ENCODE measurements around the gene USB1.

USB1 gene

DNA sequence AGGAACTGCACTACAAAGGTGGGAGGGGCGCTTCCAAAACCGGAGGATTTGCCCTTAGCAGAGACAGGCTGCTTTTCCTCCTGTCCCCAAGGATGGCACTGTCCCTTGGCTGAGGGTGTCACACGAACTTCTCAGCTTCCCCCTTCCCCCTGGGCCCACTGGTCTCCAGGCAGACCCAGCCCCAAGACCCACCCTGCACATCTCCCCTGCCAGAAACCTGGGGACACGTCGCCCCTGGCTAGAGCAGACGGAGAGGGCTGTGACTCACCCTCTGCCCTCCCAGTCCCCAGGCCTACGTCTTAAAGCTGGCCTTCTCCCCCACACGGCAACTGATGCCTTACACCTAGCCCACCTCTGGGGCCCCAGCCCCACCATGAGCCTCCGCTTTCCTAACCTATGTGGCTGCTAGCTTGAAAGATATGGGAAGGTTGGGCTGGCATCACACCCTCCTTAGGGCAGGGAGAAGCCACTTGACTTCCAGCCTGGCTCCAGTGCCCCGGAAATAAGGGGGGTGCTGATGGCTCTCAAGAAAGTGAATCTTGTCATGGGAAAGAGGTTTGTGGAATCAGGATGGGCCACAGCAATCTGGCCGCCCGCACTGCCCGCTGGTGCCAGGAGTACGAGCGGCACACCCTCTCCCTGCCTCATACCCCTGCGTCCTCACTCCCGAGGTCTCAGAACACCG lies 5.3 kb upstream of the USB1 start:
- TF ChIP-seq GATA2 (IDR thresholded peaks at IDR 0.05; ENCODE audit: low read depth, low read length), result no peak
- TF ChIP-seq GATA3 (IDR thresholded peaks at IDR 0.05; ENCODE audit: low read depth, low read length), result no peak

DNA sequence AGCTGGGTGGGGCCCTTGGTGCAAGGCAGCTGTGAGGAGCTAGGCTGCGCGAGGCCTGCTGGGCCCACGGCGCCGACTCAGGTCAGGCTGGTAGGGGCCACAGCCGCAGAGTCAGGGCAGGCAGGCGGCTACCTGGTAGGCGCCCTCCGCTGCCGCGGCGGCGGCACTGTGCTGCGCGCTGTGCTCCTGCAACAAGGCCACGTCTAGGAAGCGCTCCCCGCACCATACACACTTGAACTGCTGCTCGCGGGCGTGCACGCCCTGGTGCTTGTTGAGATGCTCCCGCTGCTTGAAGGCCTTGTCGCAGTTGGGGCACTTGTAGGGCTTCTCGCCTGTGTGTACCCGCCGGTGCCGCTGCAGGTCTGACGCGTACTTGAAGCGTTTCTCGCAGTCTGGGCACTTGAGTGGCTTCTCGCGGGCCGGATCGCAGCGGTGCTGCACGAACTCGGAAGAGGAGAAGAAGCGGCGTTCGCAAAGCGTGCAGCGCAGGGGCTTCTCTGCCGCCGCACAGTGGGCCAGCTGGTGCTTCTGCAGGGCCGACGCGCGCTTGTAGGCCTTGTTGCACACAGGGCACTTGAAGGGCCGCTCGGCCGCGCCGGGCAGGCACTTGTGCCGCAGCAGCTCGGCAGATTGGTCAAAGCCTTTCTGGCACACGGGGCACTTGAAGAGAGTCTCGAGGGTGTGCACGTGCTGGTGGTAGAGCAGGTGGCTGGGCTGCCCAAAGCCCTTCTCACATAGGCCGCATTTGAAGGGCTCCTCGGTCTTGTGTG lies 4.6 kb upstream of the USB1 start:
- no peak for TF ChIP-seq GATA2 (IDR thresholded peaks at IDR 0.05; ENCODE audit: low read depth, low read length)
- no peak for TF ChIP-seq GATA3 (IDR thresholded peaks at IDR 0.05; ENCODE audit: low read depth, low read length)

DNA sequence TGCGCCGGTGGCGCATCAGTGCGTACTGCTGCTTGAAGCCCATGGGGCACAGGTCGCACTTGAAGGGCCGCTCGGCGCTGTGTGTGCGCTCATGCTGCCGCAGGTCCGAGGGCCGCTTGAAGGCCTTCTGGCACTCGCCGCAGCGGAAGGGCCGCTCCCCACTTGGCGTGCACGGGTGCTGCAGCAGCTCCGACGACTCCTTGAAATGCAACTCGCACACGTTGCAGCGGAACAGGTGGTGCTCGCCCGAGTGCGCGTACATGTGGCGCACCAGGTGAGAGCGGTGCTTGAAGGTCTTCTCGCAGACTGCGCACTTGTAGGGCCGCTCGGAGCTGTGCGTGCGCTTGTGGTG lies 4.1 kb upstream of the USB1 start:
- TF ChIP-seq GATA3 (IDR thresholded peaks at IDR 0.05; ENCODE audit: low read depth, low read length) (no peak), GATA2 (IDR thresholded peaks at IDR 0.05; ENCODE audit: low read depth, low read length) (no peak)

DNA sequence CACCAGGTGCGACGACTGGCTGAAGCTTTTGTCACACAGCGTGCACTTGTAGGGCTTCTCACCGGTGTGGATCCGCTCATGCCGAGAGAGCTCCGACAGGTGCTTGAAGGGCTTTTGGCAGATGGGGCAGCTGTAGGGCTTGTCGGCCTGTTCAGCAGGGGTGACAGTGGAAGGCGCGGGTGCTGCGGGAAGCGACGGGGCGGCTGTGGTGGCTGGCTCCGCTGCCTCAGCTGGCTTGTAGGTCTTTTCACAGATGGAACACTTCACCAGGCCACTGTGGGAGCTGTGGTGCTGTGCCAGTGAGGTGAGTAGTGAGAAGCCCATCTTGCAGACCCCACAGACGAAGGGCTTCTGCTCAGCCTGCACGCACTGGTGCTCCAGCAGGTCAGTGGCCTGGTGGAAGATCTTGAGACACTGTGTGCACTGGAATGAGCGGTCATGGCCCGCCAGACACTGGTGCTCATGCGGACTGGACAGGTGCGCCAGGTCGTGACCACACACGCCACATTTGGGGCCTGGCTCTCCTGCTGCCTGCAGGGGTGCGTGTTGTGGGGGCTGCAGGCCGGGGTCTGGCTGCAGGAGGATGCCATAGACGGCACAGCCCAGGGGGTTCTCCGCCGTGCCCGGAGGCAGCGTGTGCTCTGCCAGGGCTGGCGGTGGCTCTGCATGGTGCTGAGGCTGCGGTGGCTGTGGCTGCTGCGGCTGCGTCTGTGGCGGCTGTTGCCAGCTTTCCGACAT lies 3.5 kb upstream of the USB1 start:
- TF ChIP-seq GATA3 (IDR thresholded peaks at IDR 0.05; ENCODE audit: low read depth, low read length), result no peak
- no peak for TF ChIP-seq GATA2 (IDR thresholded peaks at IDR 0.05; ENCODE audit: low read depth, low read length)

DNA sequence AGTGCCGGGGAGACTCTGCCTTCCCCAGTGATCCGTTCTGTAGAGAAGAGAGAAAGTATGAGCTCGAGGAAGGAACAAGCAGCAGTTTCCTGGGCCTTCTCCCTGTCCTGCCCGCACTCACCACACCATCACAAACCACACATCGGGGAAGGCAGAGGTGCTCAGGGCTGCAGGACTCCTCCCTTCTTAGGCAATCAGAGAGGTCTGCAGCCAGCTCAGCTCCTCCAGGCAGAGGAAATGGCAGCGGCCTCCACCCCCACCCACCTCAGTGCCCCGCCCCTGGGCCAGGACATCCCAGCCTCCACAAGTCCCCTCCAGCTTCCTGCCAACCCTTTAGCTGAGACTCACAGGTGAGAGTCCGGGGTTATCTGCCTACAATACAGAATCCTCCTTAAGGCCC lies 2.7 kb upstream of the USB1 start:
- no peak for TF ChIP-seq GATA3 (IDR thresholded peaks at IDR 0.05; ENCODE audit: low read depth, low read length)
- TF ChIP-seq GATA2 (IDR thresholded peaks at IDR 0.05; ENCODE audit: low read depth, low read length), result no peak

DNA sequence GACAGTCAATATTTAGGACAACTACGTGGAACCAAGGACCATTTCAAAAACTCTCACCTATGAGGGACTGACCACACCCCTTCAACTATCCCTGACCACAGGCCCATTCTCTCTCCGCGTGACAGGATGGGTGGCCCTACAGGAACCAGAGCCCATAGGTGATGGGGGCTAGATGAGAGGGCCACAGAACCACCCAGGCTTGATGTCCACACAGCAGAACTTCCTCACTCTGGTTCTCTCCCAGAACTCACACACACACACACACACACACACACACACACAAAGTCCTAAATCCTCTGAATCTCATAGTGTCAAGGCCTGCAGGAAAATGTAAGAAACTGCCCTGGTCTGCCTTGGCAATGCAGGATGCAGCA lies 2.2 kb upstream of the USB1 start:
- TF ChIP-seq GATA3 (IDR thresholded peaks at IDR 0.05; ENCODE audit: low read depth, low read length) (no peak), GATA2 (IDR thresholded peaks at IDR 0.05; ENCODE audit: low read depth, low read length) (no peak)

DNA sequence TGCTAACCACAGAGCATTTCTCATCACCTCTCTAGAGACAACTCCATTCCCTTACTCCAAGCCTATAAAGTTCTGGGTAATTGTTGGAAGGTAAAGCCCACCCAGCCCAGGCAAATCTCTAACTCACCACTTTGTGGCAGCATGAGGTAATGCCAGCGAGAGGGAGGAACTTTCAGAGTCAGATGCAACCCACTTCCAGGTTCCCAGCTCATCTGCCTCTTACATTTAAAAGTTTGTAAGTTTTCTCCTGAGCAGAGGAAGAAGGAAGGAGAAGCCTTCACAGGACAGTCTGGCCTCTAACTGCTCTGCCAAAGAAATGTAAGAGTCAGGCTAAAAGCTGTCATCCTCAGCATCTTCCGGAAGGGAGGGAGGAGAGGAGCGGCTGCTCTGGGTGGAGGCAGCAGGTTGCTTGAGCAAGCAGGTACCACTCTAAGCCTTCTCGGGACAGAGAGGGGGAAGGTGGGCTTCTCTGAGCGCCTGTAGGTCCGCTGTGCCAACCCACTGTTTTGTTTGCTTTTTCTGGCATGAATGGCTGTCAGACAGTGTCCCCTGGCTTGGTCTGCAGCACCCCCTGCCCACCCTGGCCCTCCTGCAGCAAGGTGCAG lies 1.7 kb upstream of the USB1 start:
- no peak for TF ChIP-seq GATA3 (IDR thresholded peaks at IDR 0.05; ENCODE audit: low read depth, low read length)
- TF ChIP-seq GATA2 (IDR thresholded peaks at IDR 0.05; ENCODE audit: low read depth, low read length), result no peak

DNA sequence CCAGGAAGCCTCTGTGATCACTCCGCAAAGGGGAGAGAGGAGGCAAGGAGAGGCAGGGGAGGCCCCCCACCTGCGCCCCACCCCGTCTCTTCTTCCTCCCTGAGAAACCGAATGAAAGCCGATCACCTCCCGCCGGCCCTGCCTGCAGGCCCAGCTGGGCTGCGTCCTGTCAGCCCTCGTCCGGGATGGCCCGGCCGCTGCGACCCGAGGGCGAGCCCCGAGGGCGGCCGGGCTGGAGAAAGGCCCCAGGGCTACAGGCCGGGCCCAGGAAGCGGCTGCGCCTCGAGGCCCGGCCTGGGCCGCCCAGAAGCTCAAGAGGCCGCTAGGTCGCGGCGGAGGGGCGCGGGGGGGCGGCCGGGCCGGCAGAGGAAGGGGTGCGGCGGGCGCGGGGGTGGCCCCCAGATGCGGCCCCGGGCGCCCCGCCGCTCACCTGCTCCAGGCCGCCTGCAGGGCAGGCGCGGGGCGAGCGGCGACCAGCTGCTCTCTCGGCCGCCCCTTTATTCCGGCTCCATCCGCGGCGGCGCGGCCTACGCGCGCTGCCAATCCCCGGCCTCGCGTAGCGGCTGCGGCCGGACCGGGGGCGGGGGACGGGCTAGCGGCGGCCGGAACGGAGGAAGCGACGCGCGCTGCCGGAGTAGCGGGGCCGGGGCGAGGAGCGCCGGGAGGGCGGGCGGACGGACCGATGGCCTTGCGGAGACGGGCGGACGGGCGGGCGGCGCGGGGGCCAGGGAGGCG lies 1.1 kb upstream of the USB1 start, which contains the start of gene ZNF319:
Gene ZNF319 (minus strand): TSS at position 702 of the 735 bp plus-strand sequence. CDS start 2,407 bp downstream, outside the sequence.
- TF ChIP-seq GATA3 (IDR thresholded peaks at IDR 0.05; ENCODE audit: low read depth, low read length), result no peak
- no peak for TF ChIP-seq GATA2 (IDR thresholded peaks at IDR 0.05; ENCODE audit: low read depth, low read length)

DNA sequence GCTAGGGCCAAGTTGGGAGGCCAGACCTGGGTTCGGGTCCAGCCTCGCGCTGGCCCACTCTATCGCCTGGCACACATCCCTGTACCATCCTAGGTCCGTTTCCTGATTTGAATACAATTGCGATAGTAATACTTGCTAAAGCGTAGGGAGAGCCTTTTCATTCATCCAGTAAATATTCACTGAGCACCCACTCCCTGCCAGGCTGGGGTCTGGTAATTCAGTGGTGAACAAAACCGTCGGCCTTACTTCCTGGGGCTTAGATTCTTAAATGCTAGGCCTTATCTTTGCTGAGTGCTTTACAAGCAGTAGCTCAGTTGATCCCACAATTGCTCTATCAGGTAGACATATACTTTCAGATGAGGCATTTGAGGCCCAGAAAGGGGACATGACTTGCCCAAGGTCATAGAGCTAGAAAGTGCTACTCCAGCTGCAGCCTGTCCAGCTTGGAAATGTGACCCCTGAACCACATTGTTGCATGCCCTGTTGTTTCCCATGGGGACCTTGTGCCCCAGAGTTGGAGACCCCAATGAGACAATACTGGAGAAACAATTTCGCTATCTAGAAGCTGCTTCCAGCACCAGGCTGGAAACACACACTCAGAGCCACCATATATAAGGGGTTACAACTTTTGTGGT lies 691 bp downstream of the USB1 start:
- TF ChIP-seq GATA2 (IDR thresholded peaks at IDR 0.05; ENCODE audit: low read depth, low read length) (no peak), GATA3 (IDR thresholded peaks at IDR 0.05; ENCODE audit: low read depth, low read length) (no peak)

DNA sequence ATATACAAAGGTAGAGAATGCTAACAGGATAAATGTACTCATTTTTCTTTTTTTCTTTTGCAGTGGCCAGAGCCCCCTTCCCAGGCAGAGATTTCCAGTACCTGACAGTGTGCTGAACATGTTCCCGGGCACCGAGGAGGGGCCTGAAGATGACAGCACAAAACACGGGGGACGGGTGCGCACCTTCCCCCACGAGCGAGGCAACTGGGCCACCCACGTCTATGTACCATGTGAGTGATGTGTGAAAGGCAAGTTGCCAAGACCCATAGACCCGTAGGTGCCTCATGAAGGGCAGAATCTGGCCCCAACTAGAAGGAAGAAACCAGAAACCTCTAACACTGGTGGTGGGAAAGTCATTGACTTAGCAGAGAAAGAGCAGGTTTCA lies 1.2 kb downstream of the USB1 start:
- TF ChIP-seq GATA3 (IDR thresholded peaks at IDR 0.05; ENCODE audit: low read depth, low read length) (no peak), GATA2 (IDR thresholded peaks at IDR 0.05; ENCODE audit: low read depth, low read length) (no peak)

DNA sequence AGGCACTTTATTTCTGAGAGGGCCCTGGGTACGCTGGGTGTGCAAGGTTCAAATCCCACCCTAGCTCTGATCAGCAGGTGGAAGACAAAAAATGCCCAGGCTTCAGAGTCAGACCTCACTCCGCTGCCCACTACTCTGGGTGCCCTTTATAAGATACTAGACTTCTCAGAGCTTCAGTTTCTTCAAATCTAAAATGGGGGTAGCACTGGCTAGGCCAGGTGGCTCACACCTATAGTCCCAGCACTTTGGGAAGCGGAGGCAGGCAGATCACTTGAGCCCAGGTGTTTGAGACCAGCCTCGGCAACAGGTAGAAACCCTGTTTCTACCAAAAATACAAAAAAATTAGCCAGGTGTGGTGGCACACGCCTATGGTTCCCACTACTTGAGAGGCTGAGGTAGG lies 1.7 kb downstream of the USB1 start:
- TF ChIP-seq GATA3 (IDR thresholded peaks at IDR 0.05; ENCODE audit: low read depth, low read length) (no peak), GATA2 (IDR thresholded peaks at IDR 0.05; ENCODE audit: low read depth, low read length) (no peak)

DNA sequence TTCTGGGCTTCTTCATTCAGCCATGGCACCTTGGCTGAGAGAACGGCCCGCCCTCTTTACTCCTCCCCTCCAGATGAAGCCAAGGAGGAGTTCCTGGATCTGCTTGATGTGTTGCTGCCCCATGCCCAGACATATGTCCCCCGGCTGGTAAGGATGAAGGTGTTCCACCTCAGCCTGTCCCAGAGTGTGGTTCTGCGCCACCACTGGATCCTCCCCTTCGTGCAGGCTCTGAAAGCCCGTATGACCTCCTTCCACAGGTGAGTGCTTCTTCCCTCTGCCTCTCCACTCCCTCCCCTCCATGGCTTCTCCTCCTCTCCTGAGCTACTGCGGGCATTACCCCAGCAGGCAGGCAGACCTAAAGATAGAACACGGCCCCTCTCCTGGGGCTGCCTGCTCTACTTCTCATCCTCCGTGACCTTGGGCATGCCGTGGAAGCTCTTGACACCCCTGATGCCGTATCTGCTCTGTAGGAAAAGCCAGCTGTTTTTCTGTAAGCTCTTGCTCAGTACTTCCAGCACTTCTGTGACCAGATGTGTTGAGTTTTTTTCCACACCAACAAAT lies 8.7 kb downstream of the USB1 start:
- TF ChIP-seq GATA3 (IDR thresholded peaks at IDR 0.05; ENCODE audit: low read depth, low read length) (no peak), GATA2 (IDR thresholded peaks at IDR 0.05; ENCODE audit: low read depth, low read length) (no peak)

DNA sequence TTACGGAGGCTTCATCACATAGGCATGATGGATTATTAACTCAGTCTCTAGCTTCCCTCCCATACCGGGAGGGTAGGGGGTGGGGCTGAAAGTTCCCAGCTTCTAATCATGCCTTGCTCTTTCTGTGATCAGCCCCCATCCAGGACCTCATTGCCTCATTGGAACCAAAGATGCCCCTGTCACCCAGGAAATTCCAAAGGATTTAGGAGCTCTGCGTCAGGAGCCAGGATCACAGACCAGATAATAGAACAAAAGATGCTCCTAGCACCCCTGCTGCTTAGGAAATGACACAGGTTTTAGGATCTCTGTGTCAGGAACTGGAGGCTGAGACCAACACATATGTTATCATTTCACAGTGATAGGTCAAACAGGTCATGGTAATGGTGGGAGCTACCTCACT lies 9.7 kb downstream of the USB1 start:
- TF ChIP-seq GATA3 (IDR thresholded peaks at IDR 0.05; ENCODE audit: low read depth, low read length), result no peak
- no peak for TF ChIP-seq GATA2 (IDR thresholded peaks at IDR 0.05; ENCODE audit: low read depth, low read length)

All from SH-SY5Y (cell line).